GM08714 (cell line): ENCODE measurements around the gene SRP14.

Source experiments
- H3K4me3 ChIP-seq: fragments of 200-500 bp; sonication (Bioruptor generic); 2 replicates; pipeline ENCODE4 v1.5.1; 2014; ENCODE audit warnings: mild to moderate bottlenecking, low read length, inconsistent platforms
- ZNF274 ChIP-seq: IDR thresholded peaks from 2 replicates; pipeline ENCODE4 v1.6.1; 2012; ENCODE audit warnings: mild to moderate bottlenecking, low read depth, low read length

SRP14 gene

DNA sequence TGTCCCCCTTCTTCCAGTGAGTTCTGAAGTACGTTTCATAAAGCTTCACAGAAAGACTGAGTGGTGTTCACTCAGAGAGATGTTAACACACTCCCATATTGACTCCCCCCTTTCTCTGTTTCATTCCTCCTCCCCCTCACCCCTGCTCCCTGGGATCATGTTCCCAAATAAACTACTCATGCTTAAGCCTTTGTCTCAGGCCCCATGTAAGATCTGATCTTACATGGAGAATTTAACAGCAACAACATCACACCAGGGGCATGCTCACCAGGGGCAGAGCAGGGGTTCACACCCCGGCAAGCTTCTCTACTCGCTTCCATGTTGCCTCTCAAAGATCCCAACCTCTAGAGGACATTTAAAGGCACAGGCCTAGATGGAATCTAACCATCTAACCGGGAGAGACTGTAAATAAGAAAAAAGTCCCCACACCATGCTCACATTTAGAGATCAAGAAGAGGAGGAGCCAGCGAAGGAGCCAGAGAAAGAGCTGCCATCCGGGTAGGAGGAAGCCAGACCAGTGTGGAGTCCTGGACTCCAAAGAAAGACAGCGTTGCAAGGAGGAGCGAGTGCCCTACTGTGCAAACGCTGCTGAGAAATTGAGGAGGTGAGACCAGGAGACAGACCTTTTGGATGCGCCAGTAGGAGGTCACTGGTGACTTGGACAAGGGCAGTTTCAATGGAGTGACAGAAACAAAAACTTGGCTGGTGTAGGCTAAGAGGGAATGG is 21.4 kb upstream of the SRP14 start:
- TF ChIP-seq ZNF274: no peak
- no peak overlapping the region for H3K4me3 ChIP-seq

DNA sequence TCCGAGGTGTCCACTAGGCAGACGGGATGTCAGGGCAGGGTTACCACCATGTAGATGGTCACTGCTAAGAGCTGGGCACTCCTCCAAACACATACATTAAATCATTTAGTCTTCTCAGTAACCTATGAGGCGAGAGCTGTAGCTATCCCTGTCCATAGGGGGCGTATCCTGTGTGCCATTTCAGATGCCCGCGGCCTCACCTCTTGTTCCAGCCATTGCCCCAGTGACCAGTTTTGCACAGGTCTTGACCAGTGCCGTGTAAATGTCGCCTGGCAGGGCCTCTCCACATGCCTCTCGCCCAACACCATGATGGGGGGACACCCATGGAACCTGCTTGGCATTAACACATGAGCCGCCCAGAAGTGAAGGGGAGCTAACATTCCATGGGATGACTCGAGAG is 20.8 kb upstream of the SRP14 start:
- TF ChIP-seq ZNF274: no peak
- no peak overlapping the region for H3K4me3 ChIP-seq

- TF ChIP-seq ZNF274: no peak
- no peak overlapping the region for H3K4me3 ChIP-seq
Observed at GRCh38 chr15:40058476-40059140, 19.6 kb upstream of the SRP14 start.

- TF ChIP-seq ZNF274: no peak
- H3K4me3 ChIP-seq: no peak overlapping the region
Observed at GRCh38 chr15:40055576-40056293, 16.8 kb upstream of the SRP14 start.

GRCh38 chr15:40054855-40055575 is 16.0 kb upstream of the SRP14 start:
- TF ChIP-seq ZNF274: no peak
- no peak overlapping the region for H3K4me3 ChIP-seq

GRCh38 chr15:40054605-40054854 is 15.5 kb upstream of the SRP14 start:
- H3K4me3 ChIP-seq: no peak overlapping the region
- TF ChIP-seq ZNF274: no peak

DNA sequence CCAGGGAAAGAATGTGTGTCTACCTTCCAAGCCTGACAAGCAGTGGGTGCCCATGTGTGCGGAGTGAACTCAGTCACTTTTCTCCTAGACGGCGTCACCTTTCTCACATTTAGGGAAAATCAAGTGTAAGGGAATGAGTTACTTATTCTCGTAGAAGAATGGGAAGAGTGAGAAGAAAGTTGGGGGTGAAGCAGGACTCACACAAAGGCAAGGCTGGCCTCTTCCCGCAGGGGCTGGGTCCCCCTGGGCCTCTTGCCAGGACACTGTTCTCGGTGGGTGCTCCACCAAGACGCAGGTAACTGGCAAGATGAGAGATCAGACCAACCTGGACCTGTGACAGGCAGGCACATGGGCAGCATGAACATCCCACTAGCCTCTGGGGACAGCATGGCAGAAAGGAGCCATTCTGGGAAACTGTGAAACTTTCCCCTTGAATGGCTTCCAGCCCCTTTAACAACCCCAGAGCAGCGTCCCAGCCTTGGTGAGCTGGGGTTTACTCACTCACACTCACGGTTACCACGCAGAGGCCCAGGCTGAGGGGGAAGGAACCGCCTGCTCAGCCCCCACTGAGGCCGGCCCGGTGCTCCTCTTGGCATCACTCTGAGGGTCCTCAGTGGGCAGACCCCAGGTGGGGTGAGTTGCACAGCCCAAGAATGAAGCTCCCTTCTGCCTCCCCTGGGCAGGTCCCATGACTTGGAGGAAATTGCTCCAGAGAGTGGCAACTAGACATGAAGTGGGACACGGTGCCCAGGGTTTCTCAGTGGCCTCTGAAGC is 15.0 kb upstream of the SRP14 start:
- H3K4me3 ChIP-seq: no peak overlapping the region
- no peak for TF ChIP-seq ZNF274

GRCh38 chr15:40053079-40053830 is 14.3 kb upstream of the SRP14 start:
- TF ChIP-seq ZNF274: no peak
- H3K4me3 ChIP-seq: no peak overlapping the region

- no peak overlapping the region for H3K4me3 ChIP-seq
- no peak for TF ChIP-seq ZNF274
Observed at GRCh38 chr15:40052604-40053003, 13.6 kb upstream of the SRP14 start.

DNA sequence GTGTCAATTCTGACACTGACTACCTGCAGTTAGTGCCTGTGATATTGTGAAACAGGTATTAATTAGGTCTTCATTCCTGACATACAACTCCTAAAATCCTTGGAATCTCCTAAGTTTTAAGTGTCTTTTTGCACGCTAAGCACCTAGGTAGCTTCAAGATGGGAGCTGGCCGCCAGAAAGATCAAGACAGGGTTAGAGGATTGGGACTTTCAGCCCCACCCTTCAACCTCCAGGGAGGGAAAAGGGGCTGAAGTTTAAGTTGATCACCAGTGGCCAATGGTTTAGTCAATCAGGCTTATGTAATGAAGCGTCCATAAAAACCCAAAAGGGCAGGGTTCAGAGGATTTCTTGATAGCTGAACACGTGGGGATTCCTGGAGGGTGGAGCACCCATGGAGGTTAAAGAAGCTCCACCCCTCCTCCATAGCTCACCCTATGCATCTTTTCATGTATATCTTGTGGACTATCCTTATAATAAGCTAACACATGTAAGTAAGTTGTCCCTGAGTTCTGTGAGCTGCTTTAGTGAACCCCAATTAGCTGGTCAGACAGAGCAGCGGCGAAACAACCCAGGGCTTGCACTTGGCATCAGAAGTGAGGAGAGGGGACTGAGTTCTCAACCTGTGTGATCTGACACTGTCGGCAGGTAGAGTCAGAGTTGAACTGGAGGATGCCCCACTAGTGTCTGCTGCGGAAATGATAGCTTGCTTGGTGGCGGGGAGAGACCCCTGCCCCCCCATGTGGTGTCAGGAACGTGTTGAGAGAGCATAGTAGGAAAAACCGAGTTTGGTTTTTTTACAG is 12.8 kb upstream of the SRP14 start:
- no peak for TF ChIP-seq ZNF274
- no peak overlapping the region for H3K4me3 ChIP-seq

DNA sequence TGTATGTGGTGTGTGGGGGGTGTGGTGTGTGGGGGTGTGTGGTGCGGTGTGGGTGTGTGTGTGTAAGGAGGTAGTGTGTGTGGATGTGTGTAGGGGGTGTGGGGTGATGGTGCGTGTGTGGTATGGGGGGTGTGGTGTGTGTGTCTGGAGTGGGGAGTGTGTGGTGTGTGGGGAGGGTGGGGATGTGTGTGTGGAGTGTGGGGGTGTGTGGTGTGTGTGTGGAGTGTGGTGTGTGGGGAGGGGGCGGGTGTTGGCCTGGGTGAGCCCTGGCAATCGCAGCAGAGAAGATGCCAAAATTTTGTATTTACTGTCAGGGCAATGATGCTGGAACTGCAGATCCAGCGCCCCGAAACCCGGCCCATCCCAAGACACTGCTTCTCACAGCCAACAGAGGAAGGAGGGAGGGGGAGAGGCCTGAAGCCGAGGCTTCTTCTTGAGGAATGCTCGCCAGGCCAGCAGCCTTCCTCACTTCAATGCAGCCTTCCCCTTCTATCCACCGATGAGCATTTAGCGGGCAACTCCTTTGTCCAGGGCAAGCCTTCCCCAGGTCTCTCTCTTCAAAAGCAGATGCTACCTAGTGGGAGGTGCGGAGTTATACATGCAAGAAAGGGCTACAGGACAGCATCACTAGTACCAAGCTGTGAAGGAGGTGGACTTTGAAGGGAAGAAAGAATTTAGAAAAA is 11.9 kb upstream of the SRP14 start:
- no peak for TF ChIP-seq ZNF274
- no peak overlapping the region for H3K4me3 ChIP-seq

GRCh38 chr15:40048926-40049475 is 10.0 kb upstream of the SRP14 start:
- no peak for TF ChIP-seq ZNF274
- H3K4me3 ChIP-seq: no peak overlapping the region
